Measurements from ENCODE around the gene RCN2.

Gene RCN2

GRCh38 chr15:77002954-77003912 is 71.7 kb downstream of the RCN2 start:
- H3K4me1 ChIP-seq (ENCODE audit: control insufficient read depth, insufficient read depth, low read length) = no peaks in the 10 kb centered on the region
- no peak overlapping the region for H3K27ac ChIP-seq (ENCODE audit: low read length)
- no peaks in the 10 kb centered on the region for H3K27me3 ChIP-seq (ENCODE audit: control insufficient read depth, insufficient read depth, low read length)
- no CpG with 5 or more reads among the region's 16 CpGs for WGBS (ENCODE audit: insufficient coverage, insufficient read length)
- H3K36me3 ChIP-seq (ENCODE audit: control insufficient read depth, insufficient read depth, low read length) = no peaks in the 10 kb centered on the region
- DNase-seq (ENCODE audit: low read depth, low spot score) = no peak
- H3K9me3 ChIP-seq (ENCODE audit: control insufficient read depth, insufficient read depth, low read length) = no peaks in the 10 kb centered on the region
- no peak overlapping the region for H3K4me3 ChIP-seq (ENCODE audit: low read length)

All from iPS DF 6.9 (cell line).